Erythroblast (primary cell): ENCODE results near the gene DQX1.

Experiments
- DNase-seq, 2 experiments: peaks; one replicate each; lab custom pipeline; 2025; lab: John Stamatoyannopoulos, UW
- GATA1 ChIP-seq: IDR thresholded peaks from 2 replicates; pipeline ENCODE4 v1.6.1; 2011; ENCODE audit warnings: low read depth, mild to moderate bottlenecking, control low read depth, low read length, moderate library complexity
- POLR2A ChIP-seq: IDR thresholded peaks from 2 replicates; pipeline ENCODE4 v1.6.1; 2011; ENCODE audit warnings: mild to moderate bottlenecking, low read length

The DQX1 gene

GRCh38 chr2:74503506-74504475 lies 22.2 kb downstream of the DQX1 start:
- no peak for DNase-seq
- TF ChIP-seq GATA1 (no peak), POLR2A (no peak)

GRCh38 chr2:74502720-74503505 lies 23.1 kb downstream of the DQX1 start:
- peak; percentile 86 to 92 for DNase-seq
- peak; percentile 73 for TF ChIP-seq POLR2A
- no peak for TF ChIP-seq GATA1

GRCh38 chr2:74502147-74502719 lies 23.8 kb downstream of the DQX1 start:
- TF ChIP-seq GATA1, result no peak
- TF ChIP-seq POLR2A, result no peak
- DNase-seq, result peak; percentile 41 to 70

DNA sequence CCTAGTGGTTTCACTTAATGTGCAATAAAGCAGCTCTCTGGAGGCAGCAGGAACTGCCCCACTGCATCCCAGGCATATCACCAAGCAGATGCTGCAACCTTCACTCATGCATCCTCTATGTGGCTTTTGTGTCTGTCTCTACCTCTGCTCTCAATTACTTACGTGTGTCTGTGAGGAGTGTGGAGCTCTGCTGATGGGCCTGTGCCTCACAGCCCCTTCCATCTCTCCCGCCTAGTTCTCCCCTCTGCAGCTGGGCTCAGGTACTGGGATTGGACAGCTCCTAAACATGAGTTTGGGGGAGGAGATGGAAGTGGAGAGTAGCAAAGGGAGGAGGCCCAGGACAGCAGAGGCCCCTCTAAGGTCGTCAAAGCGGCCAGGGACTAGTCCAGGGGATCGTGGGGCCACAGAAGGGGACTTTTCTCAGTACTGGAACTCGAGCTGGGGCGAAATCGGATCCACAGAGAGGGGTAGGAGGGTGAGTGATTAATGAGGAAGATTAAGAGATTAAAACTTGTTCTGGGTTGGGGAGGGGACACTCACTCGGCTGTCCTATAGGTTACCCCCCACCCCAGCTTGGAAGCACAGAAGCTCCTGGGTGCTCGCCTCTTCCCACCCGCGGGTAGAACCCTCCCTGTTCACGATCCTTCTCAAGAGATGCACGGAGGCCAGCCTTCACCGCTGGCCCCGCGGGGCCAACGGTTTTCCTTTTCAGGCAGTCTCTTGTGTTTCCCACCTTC lies 24.5 kb downstream of the DQX1 start:
- TF ChIP-seq POLR2A, result no peak
- no peak for TF ChIP-seq GATA1
- DNase-seq, result peak in 1 of 2 experiments; percentile 54

DNA sequence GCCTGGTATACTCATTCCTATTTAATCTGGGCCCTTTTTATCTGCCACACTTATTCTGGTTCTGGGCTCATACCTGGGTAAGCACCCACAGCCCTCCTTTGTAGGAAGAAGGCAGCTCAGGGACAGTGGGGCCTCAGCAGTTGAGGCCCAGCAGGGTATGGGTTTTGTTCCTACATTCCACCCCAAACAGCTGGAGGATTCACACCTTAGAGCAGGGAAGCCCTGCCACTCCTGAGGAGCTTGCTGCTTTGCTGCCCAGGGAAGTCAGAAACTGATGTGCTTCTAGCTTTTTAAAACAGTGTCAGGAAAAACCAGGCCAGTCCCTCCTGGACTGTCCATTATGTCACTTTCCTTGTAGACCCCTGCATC lies 25.5 kb downstream of the DQX1 start:
- no peak for DNase-seq
- TF ChIP-seq GATA1 (no peak), POLR2A (no peak)

DNA sequence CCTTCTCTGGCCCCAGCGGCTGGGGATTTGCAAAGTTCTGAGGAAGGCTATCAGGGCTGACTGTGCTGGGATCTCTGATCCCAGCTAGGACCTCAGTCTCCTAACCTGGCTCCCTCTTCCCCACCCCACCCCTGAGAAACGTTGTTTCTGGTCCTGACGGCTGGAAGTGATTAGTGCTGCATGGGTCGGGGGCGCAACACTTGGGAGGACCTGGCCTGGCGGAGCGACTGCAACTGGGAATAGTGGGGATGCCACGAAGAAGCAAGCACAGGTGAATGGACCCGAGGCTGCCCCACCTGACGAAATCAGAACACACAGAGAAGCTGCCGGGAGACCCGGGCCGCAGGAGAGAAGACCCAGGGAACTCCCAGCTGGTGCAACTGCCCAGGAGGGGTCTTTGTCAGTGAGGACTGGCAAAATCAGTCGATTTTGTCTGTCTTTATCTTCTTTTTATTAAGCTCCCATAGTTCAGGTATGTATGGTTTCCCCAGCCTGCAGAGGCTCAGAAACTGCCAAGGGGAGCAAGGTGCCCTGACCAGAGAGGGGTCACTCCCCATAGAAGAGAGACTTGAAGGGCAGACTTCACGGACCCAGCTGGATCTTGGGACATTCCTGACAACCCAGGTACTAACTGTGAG lies 26.0 kb downstream of the DQX1 start:
- DNase-seq, result no peak

DNA sequence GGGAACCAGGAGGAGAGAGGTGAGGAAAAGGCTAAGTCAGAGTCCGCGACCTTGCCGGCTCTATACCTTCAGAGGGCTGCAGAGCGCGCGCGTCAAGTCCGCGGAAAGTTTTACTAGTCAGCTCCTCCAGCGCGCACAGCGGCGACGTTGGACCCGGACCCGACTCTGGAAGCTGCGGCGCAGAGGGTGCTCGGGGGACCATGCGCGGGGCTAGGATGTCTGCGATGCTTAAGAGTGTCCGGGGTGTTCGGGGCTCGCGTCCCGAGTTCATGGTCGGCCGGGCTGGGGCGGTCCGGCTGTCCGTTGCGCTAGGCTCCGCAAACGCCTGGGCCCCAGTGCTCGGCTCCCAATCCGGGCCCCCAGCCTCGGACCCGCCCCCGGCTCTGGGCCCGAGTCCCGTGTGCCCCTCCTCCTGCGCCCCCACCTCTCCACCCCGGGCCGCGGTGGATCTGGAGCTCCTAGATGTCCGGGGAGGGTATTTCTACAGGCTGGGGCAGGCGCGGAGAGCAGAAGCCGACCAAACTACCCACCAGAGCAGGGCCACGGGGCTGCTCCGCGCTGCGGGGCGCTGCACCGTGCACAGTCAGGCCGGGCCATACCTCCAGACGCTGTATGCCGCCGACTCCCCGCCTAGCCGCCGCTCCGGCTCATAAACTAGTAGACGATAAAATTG lies 26.6 kb downstream of the DQX1 start, which contains the start of gene LBX2:
Gene LBX2 (minus strand): TSS at position 337 of the 673 bp plus-strand sequence. CDS start 66 bp downstream, at position 271.
- DNase-seq, result peak; percentile 46 to 56
- TF ChIP-seq POLR2A (no peak), GATA1 (no peak)

More for the DNA sequence above, 26.0 kb downstream of the DQX1 start:
- no peak for TF ChIP-seq POLR2A
- no peak for TF ChIP-seq GATA1

- TF ChIP-seq POLR2A, result peak; percentile 25
- no peak for TF ChIP-seq GATA1
- peak in 1 of 2 experiments; percentile 66 for DNase-seq
Observed at GRCh38 chr2:74498500-74499266, 27.3 kb downstream of the DQX1 start.

DNA sequence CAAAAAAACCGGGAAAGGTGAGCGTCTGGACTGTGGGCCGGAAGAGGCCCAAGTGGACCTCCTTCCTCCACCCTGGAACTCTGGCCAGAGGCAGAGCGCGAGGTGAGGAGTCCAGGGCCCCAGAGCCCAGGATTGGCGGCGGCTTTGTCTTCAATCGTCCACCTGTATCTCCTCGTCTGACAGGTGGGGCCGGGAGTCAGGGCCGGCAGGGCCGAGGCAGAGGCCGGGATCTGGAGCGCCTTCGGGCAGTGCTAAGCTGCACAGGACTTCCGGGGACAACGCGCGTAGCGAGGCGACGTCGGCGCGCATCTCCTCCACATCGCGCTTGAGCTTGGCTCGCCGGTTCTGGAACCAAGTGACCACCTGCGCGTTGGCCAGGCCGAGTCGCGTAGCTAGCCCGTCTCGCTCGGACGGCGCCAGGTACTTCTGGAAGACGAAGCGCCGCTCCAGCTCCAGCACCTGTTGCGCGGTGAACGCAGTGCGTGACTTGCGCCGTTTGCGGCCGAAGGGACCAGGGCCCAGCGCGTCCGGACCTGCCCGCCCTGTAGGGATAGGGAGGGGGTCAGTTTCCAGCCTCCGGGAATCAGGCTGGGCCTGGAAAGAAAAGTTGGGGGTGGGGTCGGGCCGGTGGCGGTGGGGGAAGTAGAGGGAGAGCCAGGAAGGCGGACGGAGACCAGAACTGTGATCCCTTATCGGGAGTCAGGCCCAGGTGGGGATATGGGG lies 28.1 kb downstream of the DQX1 start:
- DNase-seq, result peak in 1 of 2 experiments; percentile 36
- no peak for TF ChIP-seq GATA1
- TF ChIP-seq POLR2A, result no peak

- no peak for DNase-seq
- TF ChIP-seq POLR2A (no peak), GATA1 (no peak)
Observed at GRCh38 chr2:74496997-74497776, 28.8 kb downstream of the DQX1 start.
